Esophagus mucosa (tissue), 1 donor: ENCODE data around the gene TTC34. TPM values are rescaled to one million over a fixed set of nuclear protein-coding genes. Genes with fewer than 3 reads are reported as not detected.

ENCODE experiments used
- ATAC-seq: fragments of 200-7000 bp; cut with Tn5 transposase; one replicate; pipeline ENCODE4 v1.9.1; 2020
- total RNA-seq: library from RNA; stranded (reverse); gene quantifications from one replicate; pipeline ENCODE4 v1.2.4, GENCODE V29; 2023
- donor health status: DM: yes; HTN: yes; CAD: no.

The TTC34 gene
- total RNA-seq, 1 donor from 2014 or later: 0.08 TPM

- ATAC-seq: no peak
Measured at GRCh38 chr1:2602866-2603520, 198.5 kb downstream of the TTC34 start.

GRCh38 chr1:2602311-2602835 lies 199.1 kb downstream of the TTC34 start:
- ATAC-seq: no peak

GRCh38 chr1:2601721-2602303 lies 199.7 kb downstream of the TTC34 start:
- ATAC-seq: no peak

GRCh38 chr1:2598329-2598931 lies 203.1 kb downstream of the TTC34 start:
- ATAC-seq: no peak

DNA sequence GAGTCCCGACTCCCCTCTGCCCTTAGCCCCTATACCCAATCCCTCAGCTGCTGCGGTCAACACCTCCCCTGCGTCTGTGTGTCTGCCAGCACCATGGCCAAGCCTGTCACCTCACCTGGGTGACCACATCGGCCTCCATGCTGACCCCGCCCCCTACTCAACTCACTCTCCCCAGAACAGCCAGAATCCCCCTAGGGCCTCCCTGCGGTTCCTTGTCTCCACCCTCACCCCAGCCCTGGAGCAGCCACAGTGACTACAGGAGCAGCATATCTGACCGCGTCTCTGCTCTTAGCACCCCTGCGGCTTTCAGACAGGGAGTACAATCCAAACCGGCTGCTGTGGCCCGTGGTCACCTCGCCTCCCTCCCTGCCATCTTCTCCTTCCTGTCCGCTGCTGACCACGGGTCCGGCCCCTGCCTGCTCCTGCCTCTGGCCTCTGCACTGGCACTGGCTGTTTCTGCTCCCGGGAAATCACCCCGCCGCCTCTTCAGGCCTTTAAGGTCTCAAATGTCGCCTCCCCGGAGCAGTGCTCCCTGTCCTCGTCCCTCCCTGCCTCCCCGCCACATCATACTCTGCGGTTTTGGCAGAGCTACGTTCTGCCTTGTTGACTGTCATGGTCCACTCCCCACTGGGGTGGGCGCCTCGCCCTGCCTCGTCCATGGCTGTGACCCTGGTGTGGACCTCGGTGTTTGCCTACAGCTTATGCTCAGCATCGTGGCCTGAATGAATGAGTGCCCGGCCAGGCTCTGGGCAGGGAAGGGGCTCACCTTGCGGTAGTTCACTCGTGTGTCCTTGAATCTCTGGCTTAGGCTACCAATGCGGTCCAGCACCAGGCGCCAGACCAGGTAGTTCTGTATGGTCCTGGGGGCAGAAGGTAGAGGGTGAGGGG lies 203.8 kb downstream of the TTC34 start:
- no peak for ATAC-seq

- ATAC-seq: no peak
Measured at GRCh38 chr1:2596530-2597333, 204.8 kb downstream of the TTC34 start.

DNA sequence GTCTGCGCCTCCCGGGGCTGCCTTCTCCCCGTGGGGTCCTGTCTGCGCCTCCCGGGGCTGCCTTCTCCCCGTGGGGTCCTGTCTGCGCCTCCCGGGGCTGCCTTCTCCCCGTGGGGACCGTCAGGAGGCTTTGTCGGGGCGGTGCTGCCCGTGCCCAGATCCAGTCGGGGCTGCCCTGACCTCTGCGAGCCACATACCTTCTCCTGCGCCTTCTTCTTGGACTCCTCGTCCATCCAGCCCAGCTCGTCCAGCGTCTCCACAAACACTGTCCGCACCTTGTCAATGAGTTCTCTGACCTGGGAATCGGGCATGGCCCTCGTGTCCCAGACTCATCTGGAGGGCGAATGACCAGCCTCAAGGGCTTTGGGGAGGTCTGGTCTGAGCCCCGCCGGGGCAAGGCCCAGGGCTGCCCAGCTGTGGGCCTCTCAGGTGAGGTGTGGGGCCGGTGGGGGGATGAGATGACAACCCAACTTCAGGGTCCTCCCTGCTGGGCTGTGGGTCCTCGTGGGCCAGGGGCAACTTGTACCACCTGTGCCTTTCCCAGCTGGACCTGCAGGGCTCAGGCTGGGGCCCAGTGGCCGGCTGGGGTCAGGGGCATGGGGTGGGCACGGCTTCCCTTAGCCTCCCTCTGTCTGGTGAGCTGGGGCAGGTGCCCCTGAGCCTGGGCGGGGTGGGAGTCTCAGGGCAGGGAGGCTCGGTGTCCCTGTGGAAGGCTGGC lies 205.5 kb downstream of the TTC34 start:
- ATAC-seq: no peak

- ATAC-seq: no peak
Measured at GRCh38 chr1:2595261-2595811, 206.2 kb downstream of the TTC34 start.

DNA sequence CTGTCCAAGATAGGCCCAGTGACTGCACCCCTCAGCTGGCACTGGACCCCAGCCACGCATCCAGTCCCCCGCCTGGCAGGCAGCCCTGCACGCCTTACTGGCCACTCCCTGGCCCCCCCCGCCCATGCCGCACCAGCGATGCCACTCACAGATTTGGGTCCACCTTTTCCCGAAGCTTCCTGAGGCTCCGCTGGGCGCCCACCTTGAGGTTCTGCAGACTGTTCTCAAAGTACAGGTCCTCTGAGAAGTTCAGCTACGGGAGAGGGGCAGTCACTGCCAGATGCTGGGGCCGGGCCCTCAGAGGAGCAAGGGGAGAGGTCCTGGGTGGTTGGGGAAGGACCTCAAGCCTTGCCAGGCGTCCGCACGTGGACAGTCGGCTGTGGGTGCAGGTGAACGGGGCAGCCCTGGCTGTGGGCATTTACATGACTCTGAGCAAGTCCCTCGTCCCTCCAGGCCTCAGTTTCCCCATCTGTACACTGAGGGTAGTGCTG lies 206.8 kb downstream of the TTC34 start:
- no peak for ATAC-seq

DNA sequence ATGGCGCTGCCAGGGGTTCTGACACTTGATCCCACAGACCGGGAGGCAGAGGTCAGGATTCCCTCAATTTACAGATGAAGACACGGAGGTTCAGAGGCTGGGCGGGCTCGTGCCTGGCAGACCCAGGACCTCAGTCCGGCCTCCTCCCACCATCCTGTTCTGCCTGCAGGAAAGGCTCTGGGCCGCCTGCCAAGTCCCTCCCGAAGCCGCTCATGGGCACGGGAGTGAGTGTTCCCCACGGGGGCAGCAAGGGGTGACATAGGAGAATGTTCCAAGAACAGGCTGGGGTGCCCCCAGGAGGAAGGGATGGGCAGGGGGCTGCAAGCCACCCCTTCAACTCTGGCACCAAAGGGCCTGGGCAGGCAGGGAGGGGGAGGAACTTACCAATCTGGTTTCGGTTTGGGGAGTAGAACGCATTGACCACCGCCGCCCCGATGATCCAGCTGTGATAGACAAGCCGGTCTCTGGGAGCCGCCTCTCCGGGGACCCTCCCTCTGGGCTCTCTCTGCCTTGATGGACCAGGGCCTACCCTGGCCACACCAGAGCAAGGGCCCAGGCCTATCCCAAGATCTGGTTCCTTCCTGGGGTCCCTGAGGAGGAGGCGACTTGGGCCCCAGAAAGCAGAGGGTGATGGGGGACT lies 207.4 kb downstream of the TTC34 start:
- no peak for ATAC-seq

DNA sequence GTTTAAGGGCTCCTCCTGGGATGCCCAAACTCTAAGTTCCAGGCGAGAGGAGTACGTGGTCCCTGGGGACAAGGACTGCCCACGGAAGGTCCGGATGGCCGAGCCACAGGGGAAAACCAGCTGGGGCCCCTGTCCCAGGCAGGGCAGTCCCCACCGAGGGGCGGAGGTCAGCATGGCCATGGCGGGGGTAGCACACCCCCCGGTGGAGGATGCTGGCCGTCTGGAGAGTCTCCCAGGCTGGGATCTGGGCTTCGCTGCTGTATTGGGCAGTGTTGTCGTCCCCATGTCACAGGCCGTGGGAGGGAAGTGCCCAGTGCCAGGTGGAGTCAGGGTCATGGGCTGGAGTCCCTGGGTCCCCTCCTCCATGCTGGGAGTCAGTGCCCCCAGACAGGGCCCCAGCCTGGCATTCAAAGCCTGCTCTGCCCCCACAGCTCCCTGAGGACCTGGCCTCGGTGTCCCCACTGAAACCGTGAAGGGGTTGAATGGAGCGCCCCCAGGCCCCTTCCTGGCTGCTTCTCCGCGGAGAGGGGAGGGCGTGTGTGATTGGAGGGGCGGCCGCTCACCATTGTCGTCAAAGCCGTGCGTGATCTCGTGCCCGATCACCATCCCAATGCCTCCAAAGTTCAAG lies 208.1 kb downstream of the TTC34 start:
- ATAC-seq: no peak

- peak; percentile 58 for ATAC-seq
Measured at GRCh38 chr1:2592672-2593071, 208.8 kb downstream of the TTC34 start.

- ATAC-seq: no peak
Measured at GRCh38 chr1:2591581-2592261, 209.8 kb downstream of the TTC34 start.

GRCh38 chr1:2591233-2591580 lies 210.3 kb downstream of the TTC34 start:
- no peak for ATAC-seq

DNA sequence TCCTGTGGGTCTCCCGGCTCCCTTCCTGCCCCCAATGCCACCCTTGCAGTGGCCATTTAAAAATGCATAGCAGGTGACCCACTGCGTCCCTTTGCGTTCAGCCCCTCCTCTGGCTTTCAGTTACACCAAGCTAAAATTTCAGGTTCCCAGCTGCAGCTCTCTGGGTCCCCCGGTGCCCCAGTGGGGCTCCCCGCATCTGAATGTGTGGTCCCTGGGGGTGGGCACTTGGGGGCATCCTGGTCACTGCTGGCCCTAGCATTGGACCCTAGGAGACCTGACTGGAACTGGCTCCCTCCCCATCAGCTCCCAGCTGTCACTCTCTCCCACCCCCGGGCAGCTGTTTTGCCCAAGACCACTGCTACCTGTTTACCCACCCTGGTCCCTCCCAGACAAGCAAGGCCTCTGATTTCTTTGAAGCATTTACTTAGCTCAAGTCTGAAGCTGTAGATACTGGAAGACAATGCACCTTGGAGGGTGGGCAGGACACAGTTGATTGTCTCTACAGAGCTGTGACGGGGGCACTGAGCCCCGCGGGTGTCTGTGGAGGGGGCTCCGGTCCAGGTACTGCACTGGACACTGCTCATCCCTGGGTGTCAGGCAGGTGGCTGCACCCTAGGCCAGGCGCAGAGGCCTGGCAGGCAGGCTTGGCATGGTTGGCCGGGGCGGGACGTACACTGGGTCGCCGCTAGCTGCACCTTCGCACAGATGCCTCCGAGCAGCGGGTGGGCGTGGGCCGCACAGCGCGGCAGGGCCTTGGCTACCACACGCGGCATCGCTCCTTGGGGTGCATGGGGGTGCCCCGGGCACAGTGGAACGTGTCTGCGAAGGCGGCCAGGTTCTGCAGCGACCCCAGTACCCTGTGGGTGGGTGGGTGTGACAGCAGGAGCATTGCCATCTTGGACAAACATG lies 211.0 kb downstream of the TTC34 start:
- no peak for ATAC-seq

DNA sequence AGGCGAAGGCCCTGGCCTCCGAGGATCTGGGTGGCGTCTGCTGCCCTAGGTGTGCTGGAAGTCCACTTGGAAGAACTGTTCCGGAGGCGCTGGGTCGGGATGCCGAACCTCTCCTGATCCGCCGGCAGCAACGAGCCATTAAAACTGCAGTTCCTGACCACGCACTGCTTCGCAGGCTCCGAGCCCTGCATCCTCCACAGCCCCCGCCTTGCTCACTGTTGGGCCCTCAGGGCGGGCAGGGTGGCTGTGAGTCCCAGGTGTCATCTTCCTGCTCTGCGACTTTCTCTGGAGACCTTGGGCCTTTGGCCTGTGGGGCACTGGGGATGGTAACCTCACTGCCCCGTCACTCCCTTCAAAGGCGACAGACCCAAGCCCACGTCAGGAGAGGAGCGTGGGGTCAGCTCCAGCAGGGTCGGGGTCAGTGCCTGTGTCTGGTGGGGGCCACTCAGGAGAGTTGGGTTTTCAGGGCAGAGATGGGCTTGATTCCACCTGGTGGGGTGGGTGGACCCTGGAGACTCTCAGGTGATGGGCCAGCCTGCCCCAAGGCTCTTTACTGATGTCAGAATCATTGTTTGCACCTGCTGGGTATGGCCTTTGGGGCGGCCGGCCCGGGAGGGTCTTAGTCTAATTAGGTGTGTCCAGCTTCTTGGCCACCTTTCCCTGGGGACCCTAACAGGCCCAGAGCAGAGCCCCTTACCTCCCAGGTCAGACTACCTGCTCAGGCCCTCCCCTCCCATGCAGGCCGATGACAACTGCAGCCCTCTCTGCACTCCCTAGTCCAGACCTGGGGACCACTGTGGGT lies 211.9 kb downstream of the TTC34 start:
- ATAC-seq: no peak

DNA sequence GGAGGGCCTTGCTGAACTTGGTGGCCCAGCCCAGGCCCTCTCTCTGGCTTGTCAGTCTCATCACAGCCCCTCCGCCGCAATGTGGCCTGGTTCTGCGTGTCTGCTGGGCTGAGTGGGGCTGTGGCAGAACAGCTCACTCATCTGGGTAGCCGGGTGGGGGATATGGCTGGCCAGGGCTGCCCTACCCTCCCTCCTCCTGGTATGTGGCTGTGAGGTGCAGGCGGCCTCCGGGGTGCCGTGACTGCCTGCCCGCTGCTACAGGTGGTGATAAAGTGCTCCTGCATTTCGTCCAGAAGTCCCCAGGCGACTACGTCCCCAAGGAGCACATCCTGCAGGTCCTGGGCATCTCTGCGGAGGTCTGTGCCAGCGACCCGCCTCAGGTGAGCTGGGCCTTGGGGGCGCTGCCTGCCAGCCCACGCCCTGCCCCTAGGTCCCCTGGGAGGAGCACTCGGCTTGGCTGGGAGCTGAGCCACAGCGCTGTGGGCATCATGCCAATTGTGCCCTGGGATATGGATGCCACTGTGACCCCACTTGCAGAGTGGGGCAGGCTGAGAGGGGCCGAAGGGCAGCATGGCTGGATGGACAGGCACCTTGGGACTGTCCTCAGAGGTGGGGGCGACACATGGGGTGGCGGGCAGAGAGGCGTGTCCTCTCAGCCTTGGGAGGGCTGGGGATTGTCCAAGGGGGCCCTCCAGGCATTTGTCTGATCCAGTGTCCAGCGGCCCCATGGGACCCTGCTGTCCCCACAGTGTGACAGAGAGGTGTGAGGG lies 212.6 kb downstream of the TTC34 start:
- no peak for ATAC-seq
